NK-92 treated with Interleukin-12 subunit alpha and Interleukin-12 subunit beta, amount 100 ng/mL, for 24 hours (cell line): Measurements from ENCODE around the gene ATP5F1D.
A peak's percentile ranks its signal among the peaks of the same experiment; 100 is the strongest.
"Not testable (repeated sequence)": the region's sequence is repeated elsewhere in the genome, so short reads cannot be mapped to it uniquely, and the experiment has no call there.

Experiments used
- DNase-seq: peaks from one replicate; lab custom pipeline; 2025; lab: John Stamatoyannopoulos, UW

ATP5F1D gene

DNA sequence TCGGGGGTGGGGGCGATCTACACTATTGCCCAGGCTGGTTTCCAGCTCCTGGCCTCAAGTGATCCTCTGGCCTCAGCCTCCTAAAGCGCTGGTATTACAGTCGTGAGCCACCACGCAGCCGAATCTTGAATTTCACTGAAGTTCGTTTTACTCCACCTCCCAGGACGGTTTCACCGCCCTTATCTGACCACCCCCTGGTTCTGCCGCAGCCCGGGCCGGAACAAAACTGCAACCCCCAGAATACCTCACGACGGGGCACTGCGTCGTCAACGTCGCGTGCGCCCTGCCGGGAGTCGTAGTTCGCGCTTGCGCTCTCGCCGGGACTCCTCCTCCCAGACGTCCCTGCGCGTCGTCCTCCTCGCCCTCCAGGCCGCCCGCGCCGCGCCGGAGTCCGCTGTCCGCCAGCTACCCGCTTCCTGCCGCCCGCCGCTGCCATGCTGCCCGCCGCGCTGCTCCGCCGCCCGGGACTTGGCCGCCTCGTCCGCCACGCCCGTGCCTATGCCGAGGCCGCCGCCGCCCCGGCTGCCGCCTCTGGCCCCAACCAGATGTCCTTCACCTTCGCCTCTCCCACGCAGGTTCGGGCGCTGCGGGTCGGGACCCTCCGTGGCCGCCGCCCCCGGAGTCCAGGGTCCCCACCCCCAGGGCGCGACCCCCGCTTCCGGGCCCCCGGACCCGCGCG, at the start of gene ATP5F1D:
Gene ATP5F1D (plus strand): TSS at position 335 of the 679 bp plus-strand sequence. CDS start 100 bp downstream, at position 435.
- peak; percentile 93 for DNase-seq

DNA sequence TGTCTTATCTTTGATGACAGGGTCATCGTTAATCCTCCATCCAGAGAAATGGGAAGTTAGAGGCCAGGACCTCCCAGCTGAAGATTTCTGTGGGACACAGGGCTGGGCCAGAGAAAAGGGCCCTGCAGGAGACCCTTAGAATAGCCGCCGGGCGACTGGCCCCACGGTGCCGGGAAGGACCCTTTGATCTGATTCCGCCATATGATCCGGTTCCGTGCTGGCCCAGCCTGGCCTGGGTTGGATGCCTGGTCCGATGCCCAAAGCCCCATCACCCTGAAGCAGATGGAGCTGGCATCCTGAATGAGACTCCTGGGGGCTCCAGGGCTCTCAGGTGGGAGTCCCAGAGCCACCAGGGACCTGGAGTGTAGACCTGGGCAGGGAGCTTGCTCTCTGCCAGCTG, 42.0 kb upstream of the ATP5F1D start:
- DNase-seq, result no peak

DNA sequence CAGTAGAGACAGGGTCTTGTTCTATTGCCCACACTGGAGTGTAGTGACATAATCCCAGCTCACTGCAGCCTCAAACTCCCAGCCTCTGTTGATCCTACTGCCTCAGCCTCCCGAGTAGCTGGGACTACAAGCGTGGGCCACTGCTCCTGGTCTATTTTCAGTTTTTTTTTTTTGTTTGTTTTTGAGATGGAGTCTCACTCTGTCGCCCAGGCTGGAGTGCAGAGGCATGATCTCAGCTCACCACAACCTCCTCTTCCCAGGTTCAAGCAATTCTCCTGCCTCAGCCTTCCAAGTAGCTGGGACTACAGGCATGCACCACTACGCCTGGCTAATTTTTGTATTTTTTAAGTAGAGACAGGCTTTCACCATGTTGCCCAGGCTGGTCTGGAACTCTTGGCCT, 40.9 kb upstream of the ATP5F1D start:
- DNase-seq, result not testable (repeated sequence)

DNA sequence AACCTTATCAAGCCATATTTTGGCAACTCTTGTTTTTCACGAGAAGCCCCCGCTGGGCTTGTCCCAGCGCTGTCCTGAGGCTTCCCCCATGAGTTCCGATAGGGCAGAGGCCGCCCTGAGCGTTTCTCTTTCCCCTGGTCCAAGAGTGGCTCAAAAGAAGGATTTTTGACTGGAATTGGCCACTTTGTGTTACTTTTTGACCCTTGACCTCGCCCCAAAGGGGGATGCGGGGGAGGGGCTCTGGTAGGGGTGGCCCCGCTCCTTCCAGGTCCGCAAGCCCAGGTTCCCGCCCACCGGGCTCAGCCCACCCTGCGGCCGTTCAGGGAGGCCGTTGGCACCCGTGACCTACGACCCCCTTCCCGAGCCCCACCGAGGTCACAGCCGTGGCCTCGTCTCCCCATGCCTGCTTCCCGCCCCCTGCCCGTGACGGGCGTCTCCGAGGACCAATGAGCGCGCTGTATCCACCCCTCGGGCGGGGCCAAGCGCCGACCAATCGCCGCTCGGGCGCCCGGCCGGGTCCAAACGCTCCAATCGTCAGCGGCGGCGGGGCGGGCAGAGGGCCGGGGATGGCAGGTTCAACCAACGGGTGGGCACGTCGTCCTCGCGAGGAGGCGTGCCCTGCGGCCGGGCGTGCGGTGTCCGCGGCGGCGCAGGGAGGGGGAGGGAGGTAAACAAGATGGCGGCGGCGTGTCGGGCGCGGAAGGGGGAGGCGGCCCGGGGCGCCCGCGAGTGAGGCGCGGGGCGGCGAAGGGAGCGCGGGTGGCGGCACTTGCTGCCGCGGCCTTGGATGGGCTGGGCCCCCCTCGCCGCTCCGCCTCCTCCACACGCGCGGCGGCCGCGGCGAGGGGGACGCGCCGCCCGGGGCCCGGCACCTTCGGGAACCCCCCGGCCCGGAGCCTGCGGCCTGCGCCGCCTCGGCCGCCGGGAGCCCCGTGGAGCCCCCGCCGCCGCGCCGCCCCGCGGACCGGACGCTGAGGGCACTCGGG, 36.1 kb upstream of the ATP5F1D start, which contains the start of gene STK11:
Gene STK11 (plus strand): TSS at position 665 of the 986 bp plus-strand sequence. CDS start 1,136 bp downstream, outside the sequence.
- DNase-seq, result peak; percentile 98

DNA sequence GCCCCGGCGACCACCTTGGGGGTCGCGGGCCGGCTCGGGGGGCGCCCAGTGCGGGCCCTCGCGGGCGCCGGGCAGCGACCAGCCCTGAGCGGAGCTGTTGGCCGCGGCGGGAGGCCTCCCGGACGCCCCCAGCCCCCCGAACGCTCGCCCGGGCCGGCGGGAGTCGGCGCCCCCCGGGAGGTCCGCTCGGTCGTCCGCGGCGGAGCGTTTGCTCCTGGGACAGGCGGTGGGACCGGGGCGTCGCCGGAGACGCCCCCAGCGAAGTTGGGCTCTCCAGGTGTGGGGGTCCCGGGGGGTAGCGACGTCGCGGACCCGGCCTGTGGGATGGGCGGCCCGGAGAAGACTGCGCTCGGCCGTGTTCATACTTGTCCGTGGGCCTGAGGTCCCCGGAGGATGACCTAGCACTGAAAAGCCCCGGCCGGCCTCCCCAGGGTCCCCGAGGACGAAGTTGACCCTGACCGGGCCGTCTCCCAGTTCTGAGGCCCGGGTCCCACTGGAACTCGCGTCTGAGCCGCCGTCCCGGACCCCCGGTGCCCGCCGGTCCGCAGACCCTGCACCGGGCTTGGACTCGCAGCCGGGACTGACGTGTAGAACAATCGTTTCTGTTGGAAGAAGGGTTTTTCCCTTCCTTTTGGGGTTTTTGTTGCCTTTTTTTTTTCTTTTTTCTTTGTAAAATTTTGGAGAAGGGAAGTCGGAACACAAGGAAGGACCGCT, 35.2 kb upstream of the ATP5F1D start:
- no peak for DNase-seq

DNA sequence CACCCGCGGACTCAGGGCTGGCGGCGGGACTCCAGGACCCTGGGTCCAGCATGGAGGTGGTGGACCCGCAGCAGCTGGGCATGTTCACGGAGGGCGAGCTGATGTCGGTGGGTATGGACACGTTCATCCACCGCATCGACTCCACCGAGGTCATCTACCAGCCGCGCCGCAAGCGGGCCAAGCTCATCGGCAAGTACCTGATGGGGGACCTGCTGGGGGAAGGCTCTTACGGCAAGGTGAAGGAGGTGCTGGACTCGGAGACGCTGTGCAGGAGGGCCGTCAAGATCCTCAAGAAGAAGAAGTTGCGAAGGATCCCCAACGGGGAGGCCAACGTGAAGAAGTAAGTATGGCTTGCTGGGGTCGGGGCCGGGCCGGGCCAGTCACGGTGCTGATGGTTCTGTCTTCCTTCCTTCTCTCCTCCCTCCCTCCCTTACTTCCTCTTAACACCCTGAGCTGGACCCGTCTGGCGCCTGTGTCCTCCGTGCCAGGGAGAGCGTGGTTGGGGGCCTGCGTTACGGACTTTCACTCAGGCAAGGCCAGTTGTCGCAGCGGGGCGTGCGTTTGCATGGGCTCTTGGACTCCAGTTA, 34.6 kb upstream of the ATP5F1D start:
- no peak for DNase-seq

DNA sequence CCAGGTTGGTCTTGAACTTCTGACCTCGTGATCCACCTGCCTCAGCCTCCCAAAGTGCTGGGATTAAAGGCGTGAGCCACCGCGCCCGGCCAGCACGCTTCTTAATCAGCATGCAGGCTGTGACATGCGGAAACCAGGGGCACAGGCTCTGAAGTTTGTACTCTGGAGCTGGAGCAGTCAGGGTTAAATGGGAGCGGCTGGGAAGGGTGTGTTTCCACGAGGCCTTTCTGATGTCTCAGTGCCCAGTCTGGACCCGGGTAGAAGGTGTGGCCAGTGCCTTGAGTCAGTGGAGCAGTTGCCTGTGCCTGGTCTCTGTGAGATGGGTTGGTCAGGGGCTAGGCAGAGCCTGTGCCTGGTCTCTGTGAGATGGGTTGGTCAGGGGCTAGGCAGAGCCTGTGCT, 32.7 kb upstream of the ATP5F1D start:
- DNase-seq, result not testable (repeated sequence)

DNA sequence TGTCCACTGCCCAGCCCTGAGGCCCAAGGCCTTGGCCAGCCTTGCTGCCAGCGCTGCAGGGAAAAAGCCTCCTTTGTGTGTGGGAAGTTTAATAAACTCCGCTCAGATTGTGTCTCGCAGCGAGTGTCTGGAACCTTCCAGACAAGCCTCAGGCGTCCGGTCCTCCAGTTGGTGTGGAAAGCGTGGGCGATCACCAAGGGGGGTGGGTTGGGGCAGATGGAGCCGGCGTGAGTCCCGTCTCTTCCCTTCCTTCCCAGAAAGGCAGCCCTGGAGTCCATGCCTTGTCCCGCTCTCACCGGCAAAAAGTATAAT, 31.4 kb upstream of the ATP5F1D start:
- DNase-seq, result no peak

DNA sequence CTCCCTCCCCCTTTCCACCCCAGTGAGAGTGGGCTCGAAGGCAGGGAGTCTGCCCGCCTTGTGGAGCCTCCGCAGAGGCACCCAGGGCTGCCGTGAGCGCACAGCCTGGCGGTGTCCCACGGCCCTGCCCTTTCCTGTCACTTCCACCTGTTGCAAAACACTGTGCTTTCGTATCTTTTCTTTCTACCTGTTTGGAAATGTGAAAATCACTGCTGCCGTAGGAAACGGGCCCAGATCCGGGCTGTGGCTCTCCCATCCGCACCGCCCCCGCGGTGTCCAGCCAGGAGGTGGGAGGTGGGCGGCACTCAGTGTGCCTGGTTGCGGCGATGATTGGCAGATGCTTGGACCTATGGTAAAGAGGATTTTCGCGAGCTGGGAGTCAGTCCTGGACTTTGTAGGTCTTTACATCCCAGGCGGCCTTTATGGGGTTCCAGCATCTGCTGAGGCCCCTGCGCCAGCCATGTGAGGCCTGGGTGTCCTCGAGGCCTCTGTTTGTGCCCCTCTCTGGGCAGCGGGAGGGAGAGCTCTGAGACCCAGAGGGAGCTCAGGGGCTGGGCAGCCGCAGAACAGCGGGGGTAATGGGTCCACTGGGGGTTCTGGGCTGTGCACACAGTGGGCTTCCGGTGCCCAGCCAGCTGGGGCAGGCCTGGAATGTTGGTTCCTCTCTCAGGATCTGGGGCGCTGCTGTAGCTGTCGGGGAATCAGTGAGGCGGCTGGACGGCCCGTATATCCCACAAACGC, 29.9 kb upstream of the ATP5F1D start:
- DNase-seq, result no peak

DNA sequence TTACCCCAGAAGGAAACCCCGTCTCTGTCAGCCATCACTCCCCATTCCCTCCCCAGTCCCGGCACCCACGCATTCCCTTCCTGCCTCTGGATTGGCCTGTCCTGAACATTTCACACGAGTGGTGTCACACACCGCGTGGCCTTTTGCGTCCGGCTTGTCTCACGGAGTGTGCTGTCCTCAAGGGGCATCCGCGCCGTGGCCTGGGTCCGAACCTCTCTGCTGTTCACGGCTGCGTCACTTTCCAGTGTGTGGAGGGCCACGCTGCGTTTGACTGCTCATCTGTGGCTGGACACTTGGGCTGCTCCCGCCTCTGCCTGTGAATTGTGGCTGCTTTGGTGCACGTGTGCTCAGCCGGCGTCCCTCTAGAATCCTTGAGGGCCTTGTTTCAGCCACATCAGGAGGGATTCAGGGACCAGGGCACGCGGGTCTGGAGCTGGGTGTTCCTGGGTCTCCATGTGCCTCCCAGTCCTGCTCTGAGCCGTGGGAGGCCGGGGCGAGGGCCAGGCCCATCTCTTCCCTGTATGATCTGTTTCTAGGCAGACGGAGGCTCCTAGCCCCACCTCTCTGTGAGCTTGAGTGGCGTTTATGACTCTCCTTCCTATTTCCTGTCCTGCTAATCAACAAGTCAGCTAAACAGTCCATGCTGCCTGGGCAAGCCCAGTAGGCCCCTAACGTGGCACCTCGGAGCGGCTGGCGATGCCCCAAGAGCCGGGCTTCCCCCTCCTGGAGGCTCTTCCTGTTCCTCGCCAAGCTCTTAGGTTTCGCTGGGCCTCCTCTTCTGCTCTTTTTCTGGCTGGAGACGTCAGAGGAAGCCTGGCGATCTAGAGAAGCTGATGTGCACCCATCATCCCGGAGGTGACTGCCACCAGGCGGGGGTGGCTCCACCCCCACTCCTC, 27.9 kb upstream of the ATP5F1D start:
- no peak for DNase-seq

DNA sequence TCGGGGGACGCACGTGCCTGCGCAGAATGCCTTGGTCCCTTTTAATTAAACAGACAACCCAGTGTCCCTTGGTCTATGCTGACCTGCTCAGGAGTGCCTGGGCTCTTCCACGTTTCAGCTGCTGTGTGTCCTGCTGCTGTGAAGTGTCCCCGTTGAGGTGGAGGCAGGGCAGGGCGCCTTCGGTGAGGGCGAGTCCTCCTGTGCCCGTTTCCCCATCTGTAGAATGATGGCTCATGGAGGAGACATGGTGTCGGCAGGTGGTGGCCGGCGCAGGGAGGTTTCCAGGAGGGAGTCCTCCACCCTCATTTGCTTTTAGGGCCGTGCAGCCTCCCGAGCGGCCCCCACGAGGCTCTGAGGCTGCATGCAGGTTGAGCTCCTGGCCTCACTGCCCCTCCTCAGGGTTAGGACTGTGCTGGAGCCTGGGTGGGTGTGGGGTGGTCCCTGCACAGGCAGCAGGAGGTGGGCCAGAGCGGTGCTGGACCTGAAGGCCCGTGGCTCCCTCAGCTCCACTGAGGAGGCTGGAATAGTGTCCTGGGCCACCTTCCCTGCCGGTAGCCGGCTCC, 27.2 kb upstream of the ATP5F1D start:
- DNase-seq, result no peak

DNA sequence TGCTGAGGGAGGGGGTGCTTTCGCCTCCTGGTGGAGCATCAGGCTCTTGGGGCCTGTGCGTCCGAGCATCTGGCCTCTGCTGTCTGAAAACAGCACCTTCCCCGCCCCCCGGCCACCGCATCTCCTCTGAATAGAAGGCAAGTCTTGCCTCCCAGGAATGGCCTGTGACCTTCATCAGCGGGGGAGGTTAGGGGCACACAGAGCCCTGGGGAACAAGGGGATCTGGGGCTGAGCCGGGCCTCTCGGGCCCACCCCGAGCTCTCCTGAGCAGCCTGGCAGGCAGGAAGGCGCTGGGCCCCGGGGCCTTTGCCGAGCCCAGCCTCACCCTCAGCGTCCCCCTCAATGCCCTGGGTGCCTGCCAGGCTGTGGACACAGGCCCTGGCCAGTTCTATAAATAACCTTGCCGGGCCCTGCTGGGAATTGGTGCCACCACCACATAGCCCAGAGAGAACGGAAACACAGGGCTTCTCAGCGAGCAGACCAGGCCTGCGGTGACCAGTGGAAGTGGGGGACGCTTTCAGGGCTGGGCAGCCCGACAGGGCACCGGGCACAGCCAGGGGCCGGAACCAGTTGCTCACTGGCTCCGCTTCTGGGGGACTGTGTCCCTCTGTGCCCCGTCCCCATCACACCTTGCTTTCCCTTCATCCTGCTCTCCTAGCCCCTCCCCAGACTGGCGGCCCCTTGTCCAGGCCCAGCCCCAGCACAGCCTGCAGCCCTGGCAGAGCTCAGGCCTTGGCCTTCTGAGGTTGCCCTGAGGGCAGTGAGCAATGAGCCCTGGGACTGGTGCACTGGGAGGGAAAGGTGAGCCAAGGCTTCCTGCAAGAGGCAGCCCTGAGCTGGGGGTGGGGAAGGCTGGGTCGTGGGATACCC, 26.5 kb upstream of the ATP5F1D start:
- DNase-seq, result no peak

DNA sequence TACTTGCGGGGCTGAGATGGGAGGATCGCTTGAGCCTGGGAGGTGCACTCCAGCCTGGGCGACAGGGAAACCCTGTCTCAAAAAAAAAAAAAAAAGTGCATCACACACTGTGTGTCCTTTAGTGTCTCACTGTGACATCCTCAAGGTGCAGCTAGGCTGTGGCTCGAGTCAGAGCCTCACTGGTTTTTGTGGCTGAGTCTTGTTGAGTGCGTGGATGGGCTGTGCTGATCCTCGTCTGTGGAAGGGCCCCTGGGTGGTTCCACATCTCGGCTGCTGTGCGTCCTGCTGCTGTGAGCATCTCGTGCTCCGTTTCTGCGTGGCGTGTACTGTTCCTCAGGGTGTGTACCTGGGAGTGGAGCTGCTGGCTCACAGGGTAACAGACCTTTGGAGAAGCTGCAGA, 24.8 kb upstream of the ATP5F1D start:
- no peak for DNase-seq

DNA sequence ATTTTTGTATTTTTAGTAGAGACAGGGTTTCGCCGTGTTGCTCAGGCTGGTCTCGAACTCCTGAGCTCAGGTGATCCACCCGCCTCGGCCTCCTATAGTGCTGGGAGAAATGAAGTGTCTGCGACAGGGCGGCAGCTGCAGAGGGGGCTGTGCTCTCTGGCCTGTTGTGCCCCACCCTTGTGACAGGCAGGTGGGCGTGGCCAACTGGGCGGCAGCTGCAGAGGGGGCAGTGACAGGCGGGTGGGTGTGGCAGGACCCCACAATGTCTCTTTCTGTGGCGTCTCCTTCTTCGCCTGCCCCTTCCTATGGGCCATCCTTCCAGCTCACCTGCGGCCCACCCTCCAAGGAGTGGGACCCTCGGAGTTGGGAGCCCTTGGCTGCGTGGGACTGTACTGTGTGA, 24.2 kb upstream of the ATP5F1D start:
- no peak for DNase-seq

DNA sequence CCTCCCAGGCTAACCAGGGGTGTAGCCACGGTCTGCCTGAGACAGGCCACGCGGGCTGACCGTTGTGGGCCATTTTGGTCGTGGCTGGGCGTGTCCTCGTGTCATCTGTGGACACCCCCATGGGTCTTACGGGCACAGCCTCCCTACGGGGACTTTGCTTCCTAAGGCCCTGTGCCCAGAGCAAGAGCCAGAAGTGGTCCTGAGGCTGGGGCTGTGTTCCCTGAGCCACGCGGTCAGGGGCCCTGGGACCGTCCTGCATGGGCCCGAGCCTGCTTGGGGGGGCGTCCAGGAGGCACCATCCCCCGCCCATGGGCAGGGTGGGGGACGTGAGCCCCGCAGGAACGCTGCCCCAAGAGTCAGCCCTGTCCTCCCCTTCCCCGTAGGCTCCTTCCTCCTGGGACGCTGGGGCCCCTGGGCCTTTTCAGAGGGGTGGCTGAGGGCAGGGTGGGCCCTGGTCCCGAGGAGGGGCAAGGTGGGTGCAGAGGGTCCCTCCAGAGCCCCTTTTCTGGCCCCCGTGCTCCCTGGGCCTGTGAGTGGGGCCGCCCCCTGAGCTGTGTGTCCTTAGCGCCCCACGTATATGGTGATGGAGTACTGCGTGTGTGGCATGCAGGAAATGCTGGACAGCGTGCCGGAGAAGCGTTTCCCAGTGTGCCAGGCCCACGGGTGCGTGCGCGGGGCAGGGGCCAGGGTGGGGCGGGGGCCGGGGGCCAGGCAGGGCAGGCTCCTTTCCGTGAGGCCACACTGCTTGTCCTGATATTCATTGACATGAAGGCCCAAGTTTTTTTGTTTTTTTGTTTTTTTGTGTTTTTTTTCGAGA, 22.6 kb upstream of the ATP5F1D start:
- no peak for DNase-seq

DNA sequence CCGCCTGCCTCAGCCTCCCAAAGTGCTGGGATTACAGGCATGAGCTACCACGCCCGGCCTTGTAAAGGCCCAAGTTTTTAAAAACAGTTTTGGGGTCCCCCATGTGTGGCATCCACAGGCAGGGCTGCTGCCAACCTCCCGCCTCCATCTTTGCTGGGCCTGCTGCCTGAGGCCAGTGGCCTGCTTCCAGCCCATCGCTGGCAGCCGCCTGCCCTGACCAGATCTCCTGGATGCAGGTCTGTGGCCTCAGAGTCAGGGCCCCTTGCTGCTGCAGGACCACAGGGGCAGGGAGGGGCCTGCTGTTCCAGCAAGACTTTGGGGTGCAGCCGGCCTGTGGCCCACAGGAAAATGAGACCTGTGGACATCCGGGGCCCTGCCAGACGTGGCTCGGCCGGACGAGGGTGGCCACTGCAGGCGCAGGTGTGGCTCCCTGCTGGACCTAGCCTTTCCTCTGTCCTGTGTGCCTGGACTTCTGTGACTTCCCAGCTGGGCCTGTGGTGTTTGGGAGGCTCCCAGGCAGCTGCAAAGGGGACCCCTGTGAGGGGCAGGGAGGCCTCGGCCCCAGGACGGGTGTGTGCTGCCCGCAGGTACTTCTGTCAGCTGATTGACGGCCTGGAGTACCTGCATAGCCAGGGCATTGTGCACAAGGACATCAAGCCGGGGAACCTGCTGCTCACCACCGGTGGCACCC, 21.6 kb upstream of the ATP5F1D start:
- no peak for DNase-seq

DNA sequence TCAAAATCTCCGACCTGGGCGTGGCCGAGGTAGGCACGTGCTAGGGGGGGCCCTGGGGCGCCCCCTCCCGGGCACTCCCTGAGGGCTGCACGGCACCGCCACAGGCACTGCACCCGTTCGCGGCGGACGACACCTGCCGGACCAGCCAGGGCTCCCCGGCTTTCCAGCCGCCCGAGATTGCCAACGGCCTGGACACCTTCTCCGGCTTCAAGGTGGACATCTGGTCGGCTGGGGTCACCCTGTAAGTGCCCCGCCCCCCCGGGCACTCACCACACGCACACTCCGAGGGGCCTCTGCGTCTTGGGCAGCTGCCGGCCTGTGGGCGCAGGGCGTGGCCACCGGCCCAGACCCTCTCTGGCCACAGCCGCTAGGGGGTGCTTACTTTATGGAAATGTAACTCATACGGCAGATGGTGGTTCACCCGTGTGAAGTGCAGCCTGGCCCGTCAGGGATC, 21.0 kb upstream of the ATP5F1D start:
- DNase-seq, result no peak
